Thoracic aorta (tissue), 2 donors: ENCODE results near the gene MLC1. TPM values are rescaled to one million over a fixed set of nuclear protein-coding genes. Genes with fewer than 3 reads are reported as not detected.

ENCODE experiments used
- ATAC-seq: fragments of 150-250 bp; one replicate; pipeline ENCODE4 v1.8.0; 2017; ENCODE audit warnings: low read depth; ENCODE audit not compliant: insufficient number of reproducible peaks, low FRiP score
- DNase-seq: peaks from one replicate; pipeline ENCODE4 v3.0.0-alpha.2; 2020; ENCODE audit warnings: low spot score
- H3K27ac ChIP-seq, 2 donors: fragments of 200-600 bp; sonication (generic); 1 replicate in 1 of 2; 2 replicates in 1 of 2; pipeline ENCODE4 v1.5.1; 2016; ENCODE audit warnings: mild to moderate bottlenecking in 2 of 2, moderate library complexity in 2 of 2
- H3K27me3 ChIP-seq: fragments of 200-600 bp; sonication (generic); replicated peaks from 2 replicates; pipeline ENCODE4 v1.6.0; 2016; ENCODE audit warnings: mild to moderate bottlenecking; ENCODE audit not compliant: insufficient read depth
- H3K36me3 ChIP-seq: fragments of 200-600 bp; sonication (generic); one replicate; pipeline ENCODE4 v1.5.1; 2016
- H3K4me1 ChIP-seq, 2 donors: fragments of 200-600 bp; sonication (generic); 1 replicate in 1 of 2; 2 replicates in 1 of 2; pipeline versions ENCODE4 v1.5.1 to v1.6.0; 2016; ENCODE audit warnings: low read depth in 2 of 2, mild to moderate bottlenecking in 1 of 2; ENCODE audit not compliant: control insufficient read depth in 1 of 2
- H3K4me3 ChIP-seq: fragments of 200-600 bp; sonication (generic); 2 replicates; pipeline ENCODE4 v1.5.1; 2016; ENCODE audit warnings: mild to moderate bottlenecking
- H3K9me3 ChIP-seq: fragments of 200-600 bp; sonication (generic); 2 replicates; pipeline ENCODE4 v1.5.1; 2016
- total RNA-seq, 2 donors: library from RNA; depleted of rRNA; stranded (reverse); fragments of >200 nt; gene quantifications; one replicate each; pipeline versions ENCODE4 v1.1.0 to v1.2.3, GENCODE V29; 2016
- TF ChIP-seq, protein P1 (sequence below): fragments of 200-600 bp; sonication (generic); IDR thresholded peaks from one replicate; pipeline ENCODE4 v1.5.1; 2019; ENCODE audit warnings: antibody characterized with exemption

Gene MLC1
- total RNA-seq, 2 donors from 2014 or later: 1.6 to 4.3 TPM

DNA sequence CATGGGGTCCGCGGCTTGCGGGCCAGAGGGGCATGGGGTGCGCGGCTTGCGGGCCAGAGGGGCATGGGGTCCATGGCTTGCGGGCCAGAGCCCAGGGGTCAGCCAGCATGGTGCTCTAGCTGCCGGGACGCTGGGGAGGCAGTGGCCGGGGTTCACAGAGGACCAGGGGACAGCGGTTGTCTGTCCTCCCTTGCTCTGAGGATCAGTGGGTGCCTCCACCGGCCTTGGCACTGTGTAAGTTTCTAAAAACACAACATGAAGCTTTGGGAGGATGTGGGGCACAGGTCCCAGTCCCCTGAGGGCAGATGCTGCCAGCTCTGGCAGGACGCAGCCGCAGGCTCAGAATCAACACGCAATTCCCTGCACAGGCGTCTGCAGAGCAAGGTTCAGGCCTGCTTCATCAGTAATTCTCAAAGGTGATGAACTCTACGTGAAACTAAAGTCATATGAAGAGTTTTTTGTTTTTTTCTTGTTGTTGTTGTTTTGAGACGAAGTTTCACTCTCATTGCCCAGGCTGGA, 3.0 kb downstream of the MLC1 start:
- Histone ChIP-seq H3K36me3 (no peaks in the 10 kb centered on the region), H3K27ac (no peak overlapping the region), H3K4me1 (peaks cover 13 to 17% of the 10 kb centered on the region in 2 donors), H3K9me3 (no peaks in the 10 kb centered on the region), H3K4me3 (no peak overlapping the region), H3K27me3 (no peaks in the 10 kb centered on the region)
- ATAC-seq (no peak), DNase-seq (no peak)
- TF ChIP-seq, protein P1, sequence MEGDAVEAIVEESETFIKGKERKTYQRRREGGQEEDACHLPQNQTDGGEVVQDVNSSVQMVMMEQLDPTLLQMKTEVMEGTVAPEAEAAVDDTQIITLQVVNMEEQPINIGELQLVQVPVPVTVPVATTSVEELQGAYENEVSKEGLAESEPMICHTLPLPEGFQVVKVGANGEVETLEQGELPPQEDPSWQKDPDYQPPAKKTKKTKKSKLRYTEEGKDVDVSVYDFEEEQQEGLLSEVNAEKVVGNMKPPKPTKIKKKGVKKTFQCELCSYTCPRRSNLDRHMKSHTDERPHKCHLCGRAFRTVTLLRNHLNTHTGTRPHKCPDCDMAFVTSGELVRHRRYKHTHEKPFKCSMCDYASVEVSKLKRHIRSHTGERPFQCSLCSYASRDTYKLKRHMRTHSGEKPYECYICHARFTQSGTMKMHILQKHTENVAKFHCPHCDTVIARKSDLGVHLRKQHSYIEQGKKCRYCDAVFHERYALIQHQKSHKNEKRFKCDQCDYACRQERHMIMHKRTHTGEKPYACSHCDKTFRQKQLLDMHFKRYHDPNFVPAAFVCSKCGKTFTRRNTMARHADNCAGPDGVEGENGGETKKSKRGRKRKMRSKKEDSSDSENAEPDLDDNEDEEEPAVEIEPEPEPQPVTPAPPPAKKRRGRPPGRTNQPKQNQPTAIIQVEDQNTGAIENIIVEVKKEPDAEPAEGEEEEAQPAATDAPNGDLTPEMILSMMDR: no peak

GRCh38 chr22:50081426-50082196, 3.6 kb downstream of the MLC1 start:
- Histone ChIP-seq H3K4me1 (peaks cover 7 to 11% of the 10 kb centered on the region in 2 donors), H3K9me3 (no peaks in the 10 kb centered on the region), H3K27me3 (no peaks in the 10 kb centered on the region), H3K27ac (no peak overlapping the region), H3K36me3 (no peaks in the 10 kb centered on the region), H3K4me3 (no peak overlapping the region)
- DNase-seq (no peak), ATAC-seq (no peak)
- TF ChIP-seq, protein P1: no peak

DNA sequence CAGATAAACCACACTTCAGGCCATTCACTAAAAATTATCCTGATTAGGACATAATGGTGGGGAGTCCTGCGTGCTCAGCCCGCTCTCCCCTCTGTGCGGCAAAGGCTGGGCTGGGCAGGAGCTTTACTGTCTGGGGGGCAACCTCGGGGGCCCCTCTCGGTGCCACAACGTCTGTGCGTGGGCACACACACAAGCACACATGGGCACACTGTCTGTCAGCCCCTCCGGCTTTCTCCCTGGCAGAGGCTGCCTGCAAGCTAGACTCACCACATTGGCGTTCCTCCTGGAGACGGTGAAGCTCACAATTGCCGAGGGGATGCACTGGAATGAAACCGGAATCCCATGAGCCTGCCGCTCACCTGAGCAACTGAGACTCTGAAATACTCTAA, 5.2 kb downstream of the MLC1 start:
- no peak overlapping the region for H3K4me3 ChIP-seq
- no peaks in the 10 kb centered on the region for H3K27me3 ChIP-seq
- no peaks in the 10 kb centered on the region for H3K36me3 ChIP-seq
- DNase-seq (no peak), ATAC-seq (no peak)
- TF ChIP-seq, protein P1: no peak
- H3K4me1 ChIP-seq: peaks cover 4 to 7% of the 10 kb centered on the region in 2 donors
- no peak overlapping the region for H3K27ac ChIP-seq
- no peaks in the 10 kb centered on the region for H3K9me3 ChIP-seq

DNA sequence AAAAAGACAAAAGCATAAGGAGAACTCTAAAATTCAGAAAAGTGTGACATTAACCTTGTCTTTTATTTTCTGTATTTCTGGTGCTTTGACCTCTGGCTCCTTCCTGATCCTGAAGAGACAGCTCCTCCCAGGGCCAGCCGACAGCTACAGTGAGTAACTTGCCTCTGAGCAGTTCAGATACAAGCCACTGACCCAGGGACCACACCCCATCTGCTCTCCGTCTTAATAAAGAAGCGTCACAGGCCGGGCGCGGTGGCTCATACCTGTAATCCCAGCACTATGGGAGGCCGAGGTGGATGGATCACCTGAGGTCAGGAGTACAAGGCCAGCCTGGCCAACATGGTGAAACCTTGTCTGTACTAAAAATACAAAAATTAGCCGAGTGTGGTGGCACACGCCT, 6.5 kb downstream of the MLC1 start:
- Histone ChIP-seq H3K4me1 (no peaks in the 10 kb centered on the region), H3K9me3 (no peaks in the 10 kb centered on the region), H3K36me3 (no peaks in the 10 kb centered on the region), H3K4me3 (no peak overlapping the region), H3K27ac (no peak overlapping the region), H3K27me3 (no peaks in the 10 kb centered on the region)
- TF ChIP-seq, protein P1: no peak
- ATAC-seq (no peak), DNase-seq (no peak)

DNA sequence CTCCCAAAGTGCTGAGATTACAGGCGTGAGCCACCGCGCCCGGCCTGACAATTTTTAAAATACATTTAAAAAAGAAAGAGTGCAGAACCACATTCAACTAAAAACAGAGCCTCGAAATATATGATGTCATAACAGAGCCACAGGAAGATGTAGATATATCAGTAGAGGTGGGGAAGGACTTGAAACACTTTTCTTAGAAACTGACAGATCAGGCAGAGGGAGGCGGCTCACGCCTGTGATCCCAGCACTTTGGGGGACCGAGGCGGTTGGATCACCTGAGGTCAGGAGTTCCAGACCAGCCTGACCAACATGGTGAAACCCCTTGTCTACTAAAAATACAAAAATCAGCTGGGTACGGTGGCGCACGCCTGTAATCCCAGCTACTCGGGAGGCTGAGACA, 7.0 kb downstream of the MLC1 start:
- Histone ChIP-seq H3K27me3 (no peaks in the 10 kb centered on the region), H3K9me3 (no peaks in the 10 kb centered on the region), H3K36me3 (no peaks in the 10 kb centered on the region), H3K27ac (no peak overlapping the region), H3K4me3 (no peak overlapping the region), H3K4me1 (no peaks in the 10 kb centered on the region)
- no peak for DNase-seq
- no peak for ATAC-seq
- TF ChIP-seq, protein P1: no peak
